ENCODE measurements around the gene ZNF311.
A peak's percentile ranks its signal among the peaks of the same experiment; 100 is the strongest.

The ZNF311 gene

GRCh38 chr6:29011276-29011734, 6.2 kb upstream of the ZNF311 start:
- H3K4me3 ChIP-seq (ENCODE audit: low read depth, low read length) = peak overlapping the region; percentile 42

GRCh38 chr6:29009358-29009757, 4.2 kb upstream of the ZNF311 start:
- no peak for DNase-seq (ENCODE audit: low read depth)
- TF ChIP-seq POLR2A (IDR thresholded peaks at IDR 0.05; ENCODE audit: extremely low read depth, insufficient read length) = no peak
- no peak for TF ChIP-seq CTCF (IDR thresholded peaks at IDR 0.05; ENCODE audit: low read depth, low read length)
- TF ChIP-seq MAX (IDR thresholded peaks at IDR 0.05; ENCODE audit: low read depth, low read length) = no peak
- no peak for TF ChIP-seq MYC (IDR thresholded peaks at IDR 0.05; ENCODE audit: low read depth, low read length)
- no peak overlapping the region for H3K4me3 ChIP-seq (ENCODE audit: low read depth, low read length)

More at GRCh38 chr6:29011276-29011734, 6.2 kb upstream of the ZNF311 start:
- TF ChIP-seq MYC (IDR thresholded peaks at IDR 0.05; ENCODE audit: low read depth, low read length) = no peak
- TF ChIP-seq CTCF (IDR thresholded peaks at IDR 0.05; ENCODE audit: low read depth, low read length) = no peak
- TF ChIP-seq MAX (IDR thresholded peaks at IDR 0.05; ENCODE audit: low read depth, low read length) = no peak
- TF ChIP-seq POLR2A (IDR thresholded peaks at IDR 0.05; ENCODE audit: extremely low read depth, insufficient read length) = no peak
- DNase-seq (ENCODE audit: low read depth) = peak; percentile 63

GRCh38 chr6:29008089-29008488, 3.0 kb upstream of the ZNF311 start:
- TF ChIP-seq MYC (IDR thresholded peaks at IDR 0.05; ENCODE audit: low read depth, low read length) = no peak
- no peak for TF ChIP-seq MAX (IDR thresholded peaks at IDR 0.05; ENCODE audit: low read depth, low read length)
- TF ChIP-seq POLR2A (IDR thresholded peaks at IDR 0.05; ENCODE audit: extremely low read depth, insufficient read length) = no peak
- no peak for TF ChIP-seq CTCF (IDR thresholded peaks at IDR 0.05; ENCODE audit: low read depth, low read length)
- DNase-seq (ENCODE audit: low read depth) = no peak
- no peak overlapping the region for H3K4me3 ChIP-seq (ENCODE audit: low read depth, low read length)

GRCh38 chr6:28996844-28997510, 8.1 kb downstream of the ZNF311 start:
- H3K4me3 ChIP-seq (ENCODE audit: low read depth, low read length) = no peak overlapping the region
- TF ChIP-seq CTCF (IDR thresholded peaks at IDR 0.05; ENCODE audit: low read depth, low read length) (no peak), POLR2A (IDR thresholded peaks at IDR 0.05; ENCODE audit: extremely low read depth, insufficient read length) (no peak)
- DNase-seq (ENCODE audit: low read depth) = no peak

GRCh38 chr6:28995093-28995650, 9.9 kb downstream of the ZNF311 start:
- no peak overlapping the region for H3K4me3 ChIP-seq (ENCODE audit: low read depth, low read length)
- TF ChIP-seq MAX (IDR thresholded peaks at IDR 0.05; ENCODE audit: low read depth, low read length) (no peak), POLR2A (IDR thresholded peaks at IDR 0.05; ENCODE audit: extremely low read depth, insufficient read length) (no peak), MYC (IDR thresholded peaks at IDR 0.05; ENCODE audit: low read depth, low read length) (no peak), CTCF (IDR thresholded peaks at IDR 0.05; ENCODE audit: low read depth, low read length) (no peak)
- DNase-seq (ENCODE audit: low read depth) = no peak
